PC-3 (cell line): Measurements from ENCODE around the gene SERGEF. TPM values are rescaled to one million over a fixed set of nuclear protein-coding genes. Genes with fewer than 3 reads are reported as not detected.

Experiments used
- ATAC-seq: fragments of 200-7000 bp; cut with Tn5 transposase; 2 replicates; pipeline ENCODE4 v1.9.1; 2020; ENCODE audit warnings: mild to moderate bottlenecking, moderate library complexity
- BruUV-seq: library from RNA; stranded (reverse); fragments of 400-500 nt; replicated peaks from 2 replicates; lab custom pipeline; 2021; lab: Mats Ljungman, UMichigan
- CTCF ChIA-PET: fragments of 300-600 bp; sonication (Branson Sonifier 250); formaldehyde crosslinking; loops from one replicate; lab custom pipeline; 2022; ENCODE audit warnings: antibody characterized with exemption; lab: Charles Lee
- POLR2A ChIA-PET: fragments of 300-600 bp; sonication (Branson Sonifier 250); formaldehyde crosslinking; loops from one replicate; lab custom pipeline; 2022; ENCODE audit warnings: antibody characterized with exemption; ENCODE audit not compliant: unreplicated experiment; lab: Charles Lee
- DNase-seq: peaks from one replicate; pipeline ENCODE4 v3.0.0-alpha.2; 2015
- H2AFZ ChIP-seq: fragments of 300-600 bp; sonication (generic); 2 replicates; pipeline ENCODE4 v1.6.0; 2016; ENCODE audit warnings: antibody characterized with exemption, low read length
- H3F3A ChIP-seq: fragments of 300-600 bp; sonication (generic); one replicate; pipeline ENCODE4 v1.6.0; 2017; ENCODE audit warnings: antibody characterized with exemption, low read length, control low read depth, mild to moderate bottlenecking; ENCODE audit not compliant: unreplicated experiment
- H3K27ac ChIP-seq: fragments of 300-600 bp; sonication (generic); 2 replicates; pipeline ENCODE4 v1.5.1; 2016; ENCODE audit warnings: mild to moderate bottlenecking, low read length
- H3K27me3 ChIP-seq: fragments of 300-600 bp; sonication (generic); 2 replicates; pipeline ENCODE4 v1.6.1; 2016; ENCODE audit warnings: low read length, mixed read lengths
- H3K36me3 ChIP-seq: fragments of 300-600 bp; sonication (generic); 2 replicates; pipeline ENCODE4 v1.6.1; 2016; ENCODE audit warnings: low read depth, mixed run types, low read length, mixed read lengths
- H3K4me1 ChIP-seq: fragments of 300-600 bp; sonication (generic); 2 replicates; pipeline ENCODE4 v1.5.1; 2016; ENCODE audit warnings: low read length; ENCODE audit not compliant: insufficient read depth
- H3K4me2 ChIP-seq: fragments of 300-600 bp; sonication (generic); 2 replicates; pipeline ENCODE4 v1.6.0; 2016; ENCODE audit warnings: low read length
- H3K4me3 ChIP-seq: fragments of 300-600 bp; sonication (generic); 2 replicates; pipeline ENCODE4 v1.5.1; 2016; ENCODE audit warnings: mild to moderate bottlenecking, low read length, mixed read lengths
- H3K79me2 ChIP-seq: fragments of 300-600 bp; sonication (generic); 2 replicates; pipeline ENCODE4 v1.6.1; 2017; ENCODE audit warnings: low read length, mixed read lengths
- H3K9ac ChIP-seq: fragments of 300-600 bp; sonication (generic); 2 replicates; pipeline ENCODE4 v1.6.0; 2016; ENCODE audit warnings: mild to moderate bottlenecking, low read length
- H3K9me2 ChIP-seq: fragments of 300-600 bp; sonication (generic); replicated peaks from 2 replicates; pipeline ENCODE4 v1.6.1; 2016; ENCODE audit warnings: mixed run types, low read length, mixed read lengths
- H3K9me3 ChIP-seq: fragments of 300-600 bp; sonication (generic); 2 replicates; pipeline ENCODE4 v1.6.1; 2016; ENCODE audit warnings: low read length, mixed read lengths
- H4K20me1 ChIP-seq: fragments of 300-600 bp; sonication (generic); 2 replicates; pipeline ENCODE4 v1.6.1; 2016; ENCODE audit warnings: low read length, mixed read lengths
- CTCF ChIP-seq: fragments of 300-600 bp; sonication (generic); conservative IDR thresholded peaks from 2 replicates; pipeline ENCODE4 v1.5.1; 2017; ENCODE audit warnings: antibody characterized with exemption, low read depth, mild to moderate bottlenecking, low read length
- EZH2 ChIP-seq: fragments of 300-600 bp; sonication (generic); IDR thresholded peaks from one replicate; pipeline ENCODE4 v1.6.1; 2017; ENCODE audit warnings: antibody characterized with exemption, mild to moderate bottlenecking, low read length; ENCODE audit not compliant: unreplicated experiment
- EZH2phosphoT487 ChIP-seq: fragments of 300-600 bp; sonication (generic); IDR thresholded peaks from 2 replicates; pipeline ENCODE4 v1.6.1; 2018; ENCODE audit warnings: mild to moderate bottlenecking, antibody characterized with exemption, low read length, borderline replicate concordance
- intact Hi-C: fragments of 100-400 bp; cut with micrococcal nuclease; formaldehyde crosslinking; loops from 2 replicates; pipeline ENCODE4 v1.9.0; 2023
- total RNA-seq: library from RNA; depleted of rRNA; stranded (reverse); fragments of >200 nt; gene quantifications from 2 replicates; pipeline ENCODE4 v1.2.3, GENCODE V29; 2014

SERGEF gene
- total RNA-seq, 1 experiment from 2014 or later, result 13.7 TPM

DNA sequence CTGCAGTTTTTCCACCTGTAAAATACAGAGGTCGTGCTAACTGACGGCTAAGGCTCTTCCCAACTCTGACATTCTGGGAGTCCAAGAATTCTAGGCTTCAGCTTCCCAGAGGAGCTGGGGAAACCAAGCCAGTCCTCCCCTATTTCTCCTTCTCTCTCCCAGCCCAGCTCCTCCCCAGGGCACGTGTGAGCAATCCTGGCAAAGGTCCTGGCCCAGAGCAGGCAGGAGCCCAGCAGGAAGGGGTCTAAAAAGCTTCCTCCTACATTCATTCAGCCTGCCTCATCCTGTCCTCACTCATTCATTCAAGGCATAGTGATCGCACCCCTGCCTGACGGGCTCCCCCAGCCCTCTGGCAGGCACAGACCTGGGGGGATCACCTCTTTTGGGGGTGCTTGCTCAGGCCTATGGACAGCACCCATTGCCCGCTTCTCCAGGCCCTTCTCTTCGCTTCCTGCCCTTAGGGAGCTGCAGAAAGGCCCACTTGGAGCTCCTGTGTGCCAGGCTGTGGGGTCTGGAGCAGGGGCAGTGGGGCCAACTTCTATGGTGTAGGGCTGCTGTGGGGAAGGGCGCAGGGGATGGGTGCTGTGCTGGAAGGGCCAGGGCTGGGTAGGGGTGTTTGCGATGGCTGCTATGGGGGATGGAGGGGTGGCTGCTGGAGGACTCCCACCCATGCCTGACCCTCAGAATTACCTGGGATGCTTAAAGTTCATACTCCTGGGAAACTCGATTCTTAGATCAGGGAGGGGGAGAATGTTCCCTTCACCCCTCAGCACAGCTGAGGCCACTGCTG, 268.5 kb downstream of the SERGEF start:
- H4K20me1 ChIP-seq, result no peaks in the 10 kb centered on the region
- POLR2A ChIA-PET, result interaction anchor here (0.5 to 0.7 kb wide), 2 partner anchors 29 to 237 kb away, joined by 5 to 6 read pairs; no protein-coding TSS in a partner anchor
- H3K4me3 ChIP-seq, result no peak overlapping the region
- no peaks in the 10 kb centered on the region for H3F3A ChIP-seq
- H3K4me1 ChIP-seq, result peaks cover 15% of the 10 kb centered on the region
- no peaks in the 10 kb centered on the region for H3K36me3 ChIP-seq
- H3K27me3 ChIP-seq, result no peaks in the 10 kb centered on the region
- DNase-seq (peak; percentile 44), ATAC-seq (peak; percentile 64)
- H3K79me2 ChIP-seq, result no peaks in the 10 kb centered on the region
- intact Hi-C loops, result no loop called here
- no TSS peak for BruUV-seq
- TF ChIP-seq EZH2 (no peak), EZH2phosphoT487 (no peak), CTCF (no peak)
- peak overlapping the region; percentile 36 for H3K27ac ChIP-seq
- H2AFZ ChIP-seq, result no peak overlapping the region
- no peaks in the 10 kb centered on the region for H3K9me2 ChIP-seq
- no peaks in the 10 kb centered on the region for H3K9me3 ChIP-seq
- no peak overlapping the region for H3K9ac ChIP-seq
- CTCF ChIA-PET, result no interaction called here
- peak overlapping the region; percentile 42; the same call in 1 of the 2 replicates for H3K4me2 ChIP-seq

GRCh38 chr11:17743808-17744119, 269.1 kb downstream of the SERGEF start:
- Histone ChIP-seq H3K9ac (no peak overlapping the region), H3K9me2 (no peaks in the 10 kb centered on the region), H3K36me3 (no peaks in the 10 kb centered on the region), H3K4me2 (peak overlapping the region; percentile 42; the same call in 1 of the 2 replicates), H3K4me3 (no peak overlapping the region), H3K9me3 (no peaks in the 10 kb centered on the region), H3K4me1 (peaks cover 15% of the 10 kb centered on the region), H3K27ac (peak overlapping the region; percentile 36), H3F3A (no peaks in the 10 kb centered on the region), H4K20me1 (no peaks in the 10 kb centered on the region), H3K79me2 (no peaks in the 10 kb centered on the region), H2AFZ (no peak overlapping the region), H3K27me3 (no peaks in the 10 kb centered on the region)
- CTCF ChIA-PET, result no interaction called here
- POLR2A ChIA-PET, result interaction anchor here (0.5 to 0.7 kb wide), 2 partner anchors 29 to 238 kb away, joined by 5 to 6 read pairs; no protein-coding TSS in a partner anchor
- DNase-seq (peak; percentile 66), ATAC-seq (peak; percentile 62)
- TF ChIP-seq CTCF (no peak), EZH2phosphoT487 (no peak), EZH2 (no peak)
- intact Hi-C loops, result no loop called here
- BruUV-seq, result no TSS peak
